ENCODE measurements around the gene ATP2B1. TPM values are rescaled to one million over a fixed set of nuclear protein-coding genes. Genes with fewer than 3 reads are reported as not detected.
"Not testable (repeated sequence)": the region's sequence is repeated elsewhere in the genome, so short reads cannot be mapped to it uniquely, and the experiment has no call there.

ATP2B1 gene
- total RNA-seq, 1 donor from 2014 or later = 36.9 TPM

DNA sequence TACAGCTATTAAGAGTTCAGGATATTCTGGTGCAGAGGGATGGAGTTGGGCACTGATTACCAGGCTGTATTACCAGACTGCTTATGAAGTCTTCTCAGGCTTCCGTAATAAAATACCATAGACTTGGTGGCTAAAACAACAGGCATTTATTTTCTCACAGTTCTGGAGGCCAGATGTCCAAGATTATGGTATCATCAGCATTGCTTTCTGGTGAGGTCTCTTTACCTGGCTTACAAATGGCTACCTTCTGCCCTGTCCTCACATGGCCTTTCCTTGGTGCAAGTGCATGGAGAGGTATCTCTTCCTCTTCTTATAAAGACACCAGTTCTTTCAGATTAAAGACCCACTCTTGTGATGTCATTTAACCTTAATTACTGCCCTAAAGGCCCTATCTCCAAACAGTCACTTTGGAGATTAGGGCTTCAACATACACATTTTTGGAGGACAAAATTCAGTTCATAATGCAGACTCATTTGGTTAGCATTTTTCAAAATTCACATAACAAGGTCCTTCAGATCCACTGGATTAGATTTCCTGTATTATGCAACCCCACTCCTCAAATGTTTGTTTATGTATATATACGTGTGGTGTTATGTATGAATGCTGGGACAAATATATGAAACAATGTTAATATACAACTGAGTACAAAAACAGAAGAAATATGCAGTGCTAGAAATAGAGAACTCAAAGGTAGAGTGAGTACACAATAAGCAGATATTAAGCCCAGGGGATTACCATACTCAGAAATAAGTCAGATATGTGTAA is 9.3 kb upstream of the ATP2B1 start:
- DNase-seq (ENCODE audit: low spot score) = no peak

DNA sequence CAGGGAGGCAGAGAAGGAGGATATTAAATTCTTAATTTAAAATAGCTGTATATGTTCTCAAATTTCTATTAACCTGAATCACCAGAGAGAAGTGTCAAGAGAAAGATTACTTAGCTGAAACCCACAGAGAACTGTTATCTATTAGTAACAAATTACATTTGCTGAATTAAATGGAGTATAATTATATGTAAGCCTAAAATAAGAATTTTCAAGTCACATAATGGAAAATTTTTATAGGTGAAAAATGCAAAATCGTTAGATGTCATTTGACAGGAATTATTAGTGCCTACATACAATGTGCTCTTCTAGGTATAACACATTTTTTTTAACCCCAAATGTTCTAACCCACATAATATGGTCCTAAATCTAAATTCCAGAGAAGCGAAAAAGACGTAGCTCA is 4.1 kb upstream of the ATP2B1 start:
- DNase-seq (ENCODE audit: low spot score) = no peak

DNA sequence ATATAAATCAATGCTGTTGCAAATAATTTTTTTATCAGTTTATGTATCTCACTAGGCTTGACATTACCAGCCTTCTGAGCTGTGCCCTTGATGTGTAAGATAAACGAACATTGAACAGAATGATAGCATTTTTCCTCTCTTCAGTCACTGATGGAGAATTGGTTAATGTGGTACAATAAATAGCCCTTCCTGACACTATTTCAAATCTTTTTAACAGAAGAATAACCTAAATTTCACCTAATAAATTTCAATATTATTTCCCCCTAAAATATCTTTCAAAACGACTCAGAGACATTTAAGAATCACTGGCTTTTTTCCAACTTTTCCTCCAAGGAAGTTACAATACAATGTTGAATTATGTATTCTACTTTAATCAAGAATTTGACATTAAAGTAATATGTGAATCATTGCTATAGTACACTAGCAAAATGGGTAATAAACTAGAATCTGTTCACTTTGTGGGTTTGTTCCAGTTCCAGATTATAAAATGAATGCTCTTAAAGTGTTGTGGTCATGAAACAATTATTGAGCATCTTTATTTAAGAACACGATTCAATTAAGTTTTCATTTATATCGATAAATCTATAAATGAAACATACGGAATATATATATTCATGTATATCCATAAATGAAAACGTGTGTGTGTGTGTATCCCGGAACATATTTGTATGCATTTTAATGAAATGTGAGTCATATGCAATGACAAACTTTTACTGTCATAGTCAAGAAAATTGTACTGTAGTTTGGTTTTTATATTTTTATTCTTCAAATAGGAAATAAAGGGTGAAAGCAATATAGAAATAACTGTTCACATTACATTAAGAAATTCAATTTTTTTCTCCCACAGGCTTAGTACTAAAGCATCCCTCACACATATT is 2.5 kb upstream of the ATP2B1 start:
- no peak for DNase-seq (ENCODE audit: low spot score)

DNA sequence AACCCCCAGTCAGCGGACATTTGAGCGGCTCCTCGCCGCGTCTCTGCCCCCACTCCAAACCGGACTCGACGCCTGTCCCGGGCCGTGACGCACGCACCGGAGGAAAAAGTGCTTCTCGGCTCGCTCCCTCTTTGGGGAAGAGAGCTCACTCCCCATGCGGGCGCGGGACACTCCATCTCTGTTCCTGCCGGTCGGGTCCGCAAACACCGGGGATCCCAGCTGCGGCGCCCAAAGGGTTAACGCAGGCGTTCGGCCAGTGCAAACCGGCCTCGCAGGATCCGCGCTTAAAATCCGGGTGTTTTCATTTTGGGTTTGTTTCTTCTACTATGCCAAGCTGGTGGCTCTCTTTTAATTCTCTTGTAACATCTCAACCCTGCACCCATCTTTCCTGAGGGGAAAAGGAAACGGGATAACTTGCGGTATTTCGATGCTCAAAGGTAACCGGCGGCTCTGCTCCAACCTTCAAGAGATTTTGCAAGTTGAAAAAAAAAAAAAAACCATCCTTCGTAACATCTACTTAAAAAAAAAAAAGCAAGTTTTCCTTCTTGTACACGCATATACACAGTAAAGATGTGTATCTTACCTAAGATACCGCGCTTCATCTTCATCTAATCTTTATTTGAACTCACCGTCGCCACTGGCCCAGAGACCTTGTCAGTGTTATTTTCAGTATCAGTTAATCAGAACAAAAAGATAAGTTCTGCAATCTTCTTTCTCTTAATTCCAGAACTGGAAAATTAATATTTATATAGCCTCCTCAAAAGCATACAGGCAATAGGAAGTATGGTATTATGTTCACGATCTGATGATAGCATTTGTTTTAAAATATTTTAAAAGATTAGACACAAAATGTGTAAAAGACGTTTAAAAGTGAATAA is 1.6 kb upstream of the ATP2B1 start:
- DNase-seq (ENCODE audit: low spot score) = no peak

DNA sequence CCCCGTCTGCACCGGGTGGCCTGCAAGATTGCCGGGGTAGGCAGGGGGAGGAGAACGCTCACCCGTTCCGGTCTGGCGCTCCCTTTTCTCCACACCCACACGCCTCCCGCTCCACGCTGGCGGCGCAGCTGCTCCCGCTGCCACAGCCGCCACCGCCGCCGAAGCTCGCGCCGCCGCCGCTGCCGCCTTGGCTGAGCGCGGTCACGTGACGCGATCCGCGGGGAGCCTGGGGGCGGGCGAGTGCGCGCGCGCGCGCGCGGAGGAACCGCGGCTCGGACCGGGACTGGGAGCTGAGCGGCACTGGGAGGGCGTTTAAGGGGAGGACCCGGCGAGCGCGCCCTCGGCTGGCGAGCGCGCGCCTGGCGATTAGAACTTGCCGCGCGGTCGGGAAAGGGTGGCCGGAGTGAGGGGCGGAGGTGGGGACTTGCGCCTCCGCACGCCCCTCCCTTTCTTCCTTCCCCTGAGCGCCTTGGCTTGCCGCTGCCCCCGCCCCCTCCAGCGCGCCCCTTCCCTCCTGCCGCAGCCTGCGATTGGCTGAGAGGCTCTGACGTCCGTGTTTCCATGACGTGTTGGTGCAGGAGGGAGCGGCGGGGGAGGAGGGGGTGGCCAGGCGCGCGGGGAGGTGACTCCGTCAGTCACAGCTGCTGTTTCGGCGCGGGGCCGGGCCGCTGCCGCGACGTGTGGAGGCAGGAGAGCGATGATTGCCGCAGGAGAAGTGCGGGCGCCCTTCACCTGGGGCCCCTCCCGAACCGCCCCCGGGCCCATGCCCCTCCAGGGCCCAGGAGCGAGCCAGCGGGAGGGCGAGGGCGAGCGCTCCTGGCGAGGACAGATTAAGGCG is 738 bp upstream of the ATP2B1 start:
- DNase-seq (ENCODE audit: low spot score) = peak; percentile 100

DNA sequence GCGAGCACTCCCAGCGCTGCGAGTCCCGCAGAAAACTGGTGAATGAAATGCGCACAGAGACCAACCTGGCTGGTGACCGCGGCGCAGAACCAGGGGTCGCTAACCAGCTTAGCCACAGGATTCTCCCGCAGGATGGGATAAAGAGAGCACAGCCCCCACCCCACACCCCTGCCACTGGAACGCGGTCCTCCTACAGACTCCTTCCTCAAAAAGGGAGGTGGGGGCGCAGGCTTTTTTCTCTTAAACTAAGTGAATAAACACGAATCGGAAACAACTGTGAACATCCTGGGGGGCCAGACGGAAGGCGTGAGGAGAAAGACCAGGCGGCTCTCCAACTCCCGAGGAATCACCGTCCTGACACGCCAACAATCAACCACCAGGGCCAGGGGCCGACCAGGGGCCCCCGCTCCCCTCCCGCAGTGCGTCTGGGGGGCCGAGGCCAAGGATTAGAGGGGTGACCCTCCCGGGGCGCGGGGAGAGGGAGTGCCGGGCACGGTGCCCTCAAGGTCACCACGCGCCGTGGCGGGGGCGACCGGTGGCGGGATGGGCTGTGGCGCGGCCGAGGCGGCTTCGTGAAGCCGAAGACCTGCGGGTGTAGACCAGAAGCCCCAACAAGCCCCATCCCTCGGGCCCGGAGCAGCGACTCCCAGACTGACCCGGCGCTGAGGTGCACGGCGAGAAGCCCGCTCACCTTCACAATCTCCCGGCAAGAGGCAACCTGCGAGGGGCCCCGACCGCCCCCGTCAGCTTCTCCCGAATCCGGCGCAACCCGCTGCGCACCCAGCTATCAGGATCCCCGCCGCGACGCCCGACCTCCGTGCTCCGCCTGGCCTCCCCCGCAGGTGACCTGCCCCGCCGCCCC is 704 bp downstream of the ATP2B1 start:
- peak; percentile 90 for DNase-seq (ENCODE audit: low spot score)

DNA sequence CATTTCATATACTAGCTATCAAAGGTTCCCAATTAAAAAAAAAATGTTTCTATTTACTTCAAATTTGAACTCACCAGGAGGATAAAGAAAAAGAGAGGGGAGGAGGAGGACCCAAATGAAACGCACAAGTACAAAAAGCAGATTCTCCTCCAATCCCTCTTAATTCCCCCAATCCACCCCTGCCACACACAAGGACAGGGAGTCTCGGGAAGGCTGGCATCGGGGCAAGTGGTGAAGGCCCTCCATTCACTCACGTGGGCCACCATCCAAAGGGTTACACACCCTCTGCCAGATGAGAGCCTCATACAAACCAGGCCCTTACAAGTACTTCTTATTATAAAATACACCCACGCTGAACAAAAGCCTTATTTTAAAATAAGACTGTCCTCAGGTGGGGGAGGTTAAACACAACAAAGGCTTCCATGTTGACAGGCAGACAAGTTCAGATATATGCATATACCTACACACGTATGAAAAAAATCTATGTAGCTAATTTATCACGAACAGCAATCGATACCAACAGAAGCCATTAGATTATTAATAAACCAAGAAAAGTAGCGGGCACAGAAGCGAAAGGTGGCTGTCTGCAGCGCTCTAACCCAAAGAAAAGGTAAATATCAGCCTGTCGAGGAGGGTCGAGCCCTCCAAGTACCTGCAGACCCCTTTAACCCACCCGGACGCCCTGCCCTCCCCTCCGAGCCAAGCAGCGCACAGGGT is 1.5 kb downstream of the ATP2B1 start:
- no peak for DNase-seq (ENCODE audit: low spot score)

DNA sequence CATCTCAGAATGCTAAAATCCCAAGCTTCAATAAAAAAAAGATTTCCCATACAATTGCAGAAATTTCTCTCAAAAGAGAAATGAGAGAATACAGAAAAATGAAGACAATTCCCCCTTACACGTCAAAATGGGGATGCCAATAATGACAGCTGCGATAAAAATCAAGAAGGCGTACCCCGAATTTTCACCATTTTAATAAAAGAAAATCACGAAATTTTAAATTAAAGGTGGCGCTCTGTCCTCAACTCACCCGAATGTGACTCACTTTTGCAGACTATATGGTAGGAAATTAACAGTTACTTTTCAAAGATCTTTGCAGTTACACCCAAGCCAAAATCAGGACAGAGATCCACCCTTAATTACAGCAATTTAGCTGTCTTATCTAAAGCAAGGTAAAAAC is 2.1 kb downstream of the ATP2B1 start:
- no peak for DNase-seq (ENCODE audit: low spot score)

DNA sequence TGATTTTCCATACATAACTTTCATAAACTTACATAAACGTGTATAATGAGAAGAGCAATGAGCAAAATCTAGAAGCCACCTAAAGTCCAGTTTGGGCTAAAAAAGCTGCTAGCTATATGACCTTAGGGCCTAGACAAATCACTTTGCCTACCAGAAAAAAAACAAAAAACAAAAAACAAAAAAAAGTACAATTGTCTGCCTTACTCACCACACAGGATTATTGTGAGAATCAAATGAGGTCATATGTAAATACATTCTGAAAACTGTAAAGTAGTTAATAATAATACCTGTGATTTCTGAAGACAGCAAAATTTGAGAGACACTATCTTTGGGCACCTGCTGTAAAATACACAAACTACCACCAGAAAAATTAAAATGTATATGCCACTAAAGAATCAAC is 4.2 kb downstream of the ATP2B1 start:
- DNase-seq (ENCODE audit: low spot score) = no peak

DNA sequence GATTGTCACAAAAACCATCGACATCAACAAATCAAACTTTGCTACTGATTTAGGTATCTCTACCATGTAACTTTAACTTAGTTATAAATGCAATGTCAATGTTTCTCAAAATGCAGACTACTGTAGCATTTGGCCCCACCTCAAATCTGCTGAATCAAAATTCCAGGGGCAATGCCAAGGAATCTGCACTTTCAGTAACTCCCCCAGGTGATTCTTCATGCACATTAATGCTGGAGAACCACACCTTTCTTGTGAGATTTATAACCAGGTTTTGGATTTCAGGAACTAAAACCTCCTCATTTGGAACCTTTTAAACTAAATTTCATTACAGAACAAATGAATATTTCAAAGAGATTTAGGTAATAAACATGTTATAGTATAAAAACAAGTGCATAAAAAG is 4.9 kb downstream of the ATP2B1 start:
- no peak for DNase-seq (ENCODE audit: low spot score)

DNA sequence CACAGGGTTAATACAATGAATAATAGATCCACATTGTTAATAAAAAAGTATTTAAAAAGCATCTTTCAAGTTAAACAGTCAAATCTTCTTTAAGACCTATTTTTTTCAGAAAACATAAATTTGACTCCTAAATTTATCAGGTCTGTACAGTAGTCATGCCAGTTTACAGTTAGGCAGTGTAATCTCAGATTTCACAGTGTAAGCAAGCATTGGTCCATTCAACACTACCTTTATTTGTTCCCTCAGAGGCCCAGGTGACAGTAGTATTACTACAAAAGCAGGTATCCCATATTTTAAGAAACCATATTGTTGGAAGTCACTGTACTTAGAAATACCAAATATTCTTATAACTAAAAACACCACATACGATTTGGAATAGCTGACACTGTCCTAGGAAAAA is 6.1 kb downstream of the ATP2B1 start:
- DNase-seq (ENCODE audit: low spot score) = no peak

DNA sequence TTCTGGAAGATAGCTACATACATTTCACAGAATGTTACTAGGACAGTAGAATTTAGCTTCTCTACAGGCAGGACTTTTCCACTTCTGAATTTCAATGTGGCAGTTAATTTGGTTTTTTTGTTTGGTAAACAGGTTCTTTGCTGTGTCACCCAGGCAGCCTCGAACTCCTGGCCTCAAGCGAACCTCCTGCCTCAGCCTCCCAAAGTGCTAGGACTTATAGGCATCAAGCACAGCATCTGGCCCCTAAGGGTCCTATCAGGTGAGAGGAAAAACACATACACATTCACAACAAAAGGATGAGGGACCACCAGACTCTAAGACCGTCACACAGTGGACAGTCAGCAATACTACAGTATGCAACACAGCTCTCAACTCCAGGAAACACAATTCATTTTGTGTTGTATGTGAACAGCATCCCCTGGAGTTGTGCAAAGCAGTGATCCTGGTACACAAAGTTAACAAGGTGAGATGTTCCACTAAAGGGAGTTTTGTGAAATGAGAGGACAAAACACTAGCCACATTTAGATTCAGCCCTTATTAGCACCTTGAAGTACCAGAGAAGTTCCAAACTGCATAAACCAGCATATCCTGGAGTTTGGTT is 6.9 kb downstream of the ATP2B1 start:
- no peak for DNase-seq (ENCODE audit: low spot score)

DNA sequence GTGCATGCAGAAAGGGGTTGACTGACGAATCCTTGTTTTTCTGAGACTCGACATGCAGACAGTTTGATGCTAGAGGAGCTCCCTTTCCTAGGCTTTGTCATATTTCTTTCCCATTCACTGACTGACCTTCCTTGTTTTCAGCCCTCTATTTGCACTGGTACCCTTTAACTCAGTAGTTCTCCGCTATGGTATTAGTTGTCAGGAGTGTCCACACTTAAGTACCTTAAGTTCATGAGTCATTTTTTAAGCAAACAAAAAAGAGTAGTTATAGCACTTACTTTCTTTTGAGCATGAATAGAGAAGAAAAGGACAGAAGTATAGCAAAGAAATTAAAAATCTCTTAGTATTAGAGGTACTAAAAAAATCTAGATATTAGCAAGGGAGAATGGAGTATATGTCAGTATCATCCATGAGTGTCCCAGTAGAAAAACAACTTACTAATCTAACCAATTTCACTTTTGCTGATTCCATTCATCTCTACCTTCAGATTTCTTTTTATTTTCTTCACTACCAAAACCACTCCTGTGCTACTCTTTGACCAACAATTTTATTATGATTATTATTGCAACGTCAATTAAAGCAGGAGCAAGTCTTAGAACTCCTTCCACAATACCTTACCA is 8.3 kb downstream of the ATP2B1 start:
- DNase-seq (ENCODE audit: low spot score) = no peak

DNA sequence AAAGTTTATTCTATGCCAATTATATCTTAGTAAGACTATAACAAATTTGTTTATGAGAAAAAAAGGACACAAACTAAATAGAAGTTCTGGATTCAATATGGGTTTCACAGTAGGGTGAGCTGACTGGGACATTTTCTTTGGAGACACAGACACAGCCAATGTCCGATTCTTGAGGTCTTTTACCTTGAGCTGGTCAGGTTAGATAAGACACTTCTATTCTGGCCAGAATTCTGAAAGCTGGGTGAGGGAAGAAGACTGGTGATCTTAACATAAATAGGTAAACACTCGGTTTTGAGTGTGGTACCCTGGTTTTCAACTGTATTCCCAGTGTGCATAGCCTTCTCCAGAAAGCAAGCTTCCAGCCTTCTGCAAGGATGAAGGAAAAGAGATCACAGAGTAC is 10.0 kb downstream of the ATP2B1 start:
- DNase-seq (ENCODE audit: low spot score) = no peak

DNA sequence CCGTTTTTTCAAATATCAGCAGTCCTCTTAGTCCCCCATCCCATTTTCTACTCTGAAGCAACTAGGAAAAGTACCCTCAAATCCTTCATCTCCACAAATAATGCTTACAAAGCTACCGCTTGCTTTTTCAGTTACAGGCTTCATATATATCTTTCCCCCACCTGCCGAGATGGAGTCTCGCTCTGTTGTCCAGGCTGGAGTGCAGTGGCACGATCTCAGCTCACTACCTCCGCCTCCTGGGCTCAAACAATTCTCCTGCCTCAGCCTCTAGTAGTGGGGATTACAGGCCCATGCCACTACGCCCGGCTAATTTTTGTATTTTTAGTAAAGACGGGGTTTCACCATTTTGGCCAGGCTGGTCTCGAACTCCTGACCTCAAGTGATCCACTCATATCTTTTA is 10.9 kb downstream of the ATP2B1 start:
- not testable (repeated sequence) for DNase-seq (ENCODE audit: low spot score)

DNA sequence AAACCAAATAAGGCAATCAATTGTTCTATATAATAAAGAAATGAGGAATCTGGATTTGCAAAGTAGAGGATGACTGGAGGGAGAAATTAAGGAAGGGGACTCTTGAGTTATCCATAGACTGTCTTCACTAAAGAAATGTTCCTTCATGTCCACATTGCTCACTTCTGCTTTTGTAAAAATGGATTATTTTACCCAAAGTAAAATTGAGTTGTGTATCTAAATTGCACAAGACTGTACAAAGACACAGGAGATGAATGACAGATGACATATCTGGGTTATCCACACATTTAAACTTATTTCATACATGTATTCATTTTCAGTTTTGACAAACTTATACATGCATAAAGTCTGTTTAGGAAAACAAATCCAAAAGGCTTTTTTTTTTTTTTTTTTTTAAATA is 11.3 kb downstream of the ATP2B1 start:
- no peak for DNase-seq (ENCODE audit: low spot score)

DNA sequence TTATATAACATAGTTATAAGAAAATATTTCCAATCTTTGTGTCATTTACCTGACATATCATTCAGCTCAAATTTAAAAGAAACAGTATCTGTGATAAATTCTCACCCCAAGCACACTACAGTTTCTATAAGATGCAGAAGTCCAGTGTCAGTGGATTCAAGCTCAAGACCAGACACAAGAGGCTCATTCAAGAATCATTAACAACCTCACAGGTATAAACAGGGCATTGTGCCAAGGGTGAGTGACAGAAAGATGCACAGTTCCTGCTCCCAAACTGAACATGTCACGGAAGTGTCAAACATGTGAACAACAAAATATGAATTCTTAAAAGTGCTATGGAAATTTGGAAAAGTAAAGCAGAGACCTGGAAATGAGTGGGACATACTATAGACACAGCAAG is 12.8 kb downstream of the ATP2B1 start:
- DNase-seq (ENCODE audit: low spot score) = no peak

DNA sequence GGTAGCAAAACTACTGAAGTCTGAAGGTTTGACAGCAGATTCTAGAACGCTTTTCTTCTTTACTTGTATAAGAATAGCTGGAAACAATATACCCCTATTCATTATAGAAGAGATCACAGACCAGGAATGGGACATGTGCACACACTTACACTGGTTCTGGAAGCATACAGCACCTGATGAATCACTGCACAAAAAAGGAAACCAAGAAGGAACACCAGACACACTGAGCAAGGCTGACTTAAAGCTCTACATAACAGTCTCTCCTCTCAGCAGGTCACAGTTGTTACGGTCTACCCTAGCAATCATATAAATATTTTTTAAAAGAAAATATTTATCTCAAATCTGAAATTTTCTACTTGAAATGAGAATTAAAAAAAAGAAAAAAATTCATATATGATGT is 13.5 kb downstream of the ATP2B1 start:
- no peak for DNase-seq (ENCODE audit: low spot score)
